CD4-positive, alpha-beta memory T cell (primary cell): ENCODE data around the gene MDN1. TPM values are rescaled to one million over a fixed set of nuclear protein-coding genes. Genes with fewer than 3 reads are reported as not detected.

Source experiments
- CTCF ChIA-PET: fragments of 350-600 bp; sonication (Branson Sonifier 250); formaldehyde crosslinking; loops from one replicate; lab custom pipeline; 2021; ENCODE audit warnings: inconsistent platforms; ENCODE audit not compliant: partially characterized antibody; lab: Charles Lee
- POLR2A ChIA-PET: fragments of 350-600 bp; sonication (Branson Sonifier 250); formaldehyde crosslinking; loops from one replicate; lab custom pipeline; 2021; ENCODE audit not compliant: partially characterized antibody; lab: Charles Lee
- DNase-seq, 5 donors: peaks; one replicate each; pipeline versions ENCODE4 v3.0.0 to v3.0.0-alpha.2; 2020 to 2022; ENCODE audit warnings: mixed read lengths in 1 of 5
- H3K27ac ChIP-seq: one replicate; pipeline ENCODE4 v1.7.0; 2013; ENCODE audit warnings: low read depth, low read length
- H3K27me3 ChIP-seq: 2 replicates; pipeline ENCODE4 v1.7.0; 2013; ENCODE audit warnings: mild to moderate bottlenecking, low read length, moderate library complexity; ENCODE audit not compliant: insufficient read depth
- H3K36me3 ChIP-seq: 2 replicates; pipeline ENCODE4 v1.7.0; 2013; ENCODE audit warnings: mild to moderate bottlenecking, low read length, moderate library complexity; ENCODE audit not compliant: insufficient read depth
- H3K4me1 ChIP-seq: 2 replicates; pipeline ENCODE4 v1.7.0; 2013; ENCODE audit warnings: mild to moderate bottlenecking, low read length, moderate library complexity; ENCODE audit not compliant: insufficient read depth
- H3K4me3 ChIP-seq, 2 donors: one replicate each; pipeline ENCODE4 v1.7.0; 2013; ENCODE audit warnings: low read length in 2 of 2, mild to moderate bottlenecking in 1 of 2
- H3K9me3 ChIP-seq, 2 donors: one replicate each; pipeline ENCODE4 v1.7.0; 2013; ENCODE audit warnings: low read length in 2 of 2, control low read depth in 1 of 2; ENCODE audit not compliant: control insufficient read depth in 1 of 2
- H3K27ac Mint-ChIP-seq, 7 donors: one replicate each; pipeline ENCODE4 v1.8.0; 2020 to 2021; ENCODE audit warnings: mixed read lengths in 7 of 7, mild to moderate bottlenecking in 6 of 7, inconsistent platforms in 3 of 7, moderate library complexity in 3 of 7
- H3K27me3 Mint-ChIP-seq, 2 donors: one replicate each; pipeline ENCODE4 v1.8.0; 2020 to 2021; ENCODE audit warnings: mixed read lengths in 2 of 2
- H3K36me3 Mint-ChIP-seq, 2 donors: one replicate each; pipeline ENCODE4 v1.8.0; 2020 to 2021; ENCODE audit warnings: mixed read lengths in 2 of 2, inconsistent platforms in 1 of 2, mild to moderate bottlenecking in 1 of 2
- H3K4me1 Mint-ChIP-seq, 4 donors: one replicate each; pipeline ENCODE4 v1.8.0; 2020 to 2021; ENCODE audit warnings: mixed read lengths in 4 of 4, mild to moderate bottlenecking in 1 of 4
- H3K4me3 Mint-ChIP-seq, 8 donors: one replicate each; pipeline ENCODE4 v1.8.0; 2020 to 2021; ENCODE audit warnings: mixed read lengths in 8 of 8, mild to moderate bottlenecking in 7 of 8, moderate library complexity in 6 of 8, inconsistent platforms in 3 of 8
- H3K9me3 Mint-ChIP-seq, 8 donors: one replicate each; pipeline ENCODE4 v1.8.0; 2020 to 2021; ENCODE audit warnings: mixed read lengths in 8 of 8, mild to moderate bottlenecking in 5 of 8, inconsistent platforms in 3 of 8, moderate library complexity in 1 of 8
- intact Hi-C: fragments of 100-400 bp; cut with micrococcal nuclease; formaldehyde crosslinking; loops from one replicate; pipeline ENCODE4 v1.15.1; 2023
- polyA plus RNA-seq, 2 donors: library from polyadenylated mRNA; unstranded; fragments of 300-500 nt; fragmentation: Illumina TruSeq; gene quantifications; one replicate each; pipeline ENCODE4 v1.2.3, GENCODE V29; 2021
- total RNA-seq, 2 experiments: library from RNA; stranded (reverse); gene quantifications; one replicate each; pipeline ENCODE4 v1.2.3, GENCODE V29; 2021

MDN1 gene
- total and polyA plus RNA-seq, 4 experiments from 2014 or later: 4.1 to 72.2 (median 36.1) TPM

DNA sequence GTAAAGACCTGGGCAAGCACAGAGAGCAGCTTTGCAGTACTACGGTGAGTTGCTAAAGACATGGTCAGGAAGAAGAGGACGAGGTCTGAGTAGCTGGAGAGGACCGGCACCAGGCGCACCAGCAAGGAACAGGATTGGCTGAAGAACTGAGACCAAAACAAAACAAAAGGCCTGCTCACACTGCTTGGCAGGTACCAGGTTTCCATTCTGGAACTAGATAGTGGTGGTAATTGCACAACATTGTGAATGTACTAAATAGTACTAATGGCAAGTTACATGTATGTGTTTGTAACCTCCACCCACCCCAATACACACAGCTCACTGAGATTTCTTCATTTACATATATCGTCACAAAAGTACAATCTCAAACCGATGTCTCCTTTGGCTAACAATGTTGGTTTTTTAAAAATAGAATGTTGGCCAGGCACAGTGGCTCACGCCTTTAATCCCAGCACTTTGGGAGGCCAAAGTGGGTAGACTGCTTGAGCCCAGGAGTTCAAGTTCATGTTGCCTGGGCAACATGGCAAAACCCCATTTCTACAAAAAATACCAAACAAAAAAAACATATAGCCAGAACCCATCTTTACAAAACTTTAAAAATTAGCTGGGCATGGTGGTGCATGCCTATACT is 148.5 kb downstream of the MDN1 start:
- no peak overlapping the region for H3K27ac ChIP-seq
- Mint-ChIP-seq H3K27ac (no peak overlapping the region), H3K9me3 (no peaks in the 10 kb centered on the region), H3K36me3 (peaks cover 52 to 86% of the 10 kb centered on the region in 2 donors), H3K27me3 (no peaks in the 10 kb centered on the region), H3K4me3 (no peak overlapping the region), H3K4me1 (no peaks in the 10 kb centered on the region)
- DNase-seq: no peak
- H3K36me3 ChIP-seq: peaks cover 73% of the 10 kb centered on the region
- no peaks in the 10 kb centered on the region for H3K4me1 ChIP-seq
- no peaks in the 10 kb centered on the region for H3K27me3 ChIP-seq
- intact Hi-C loops: no loop called here
- no peak overlapping the region for H3K4me3 ChIP-seq
- CTCF ChIA-PET: interaction anchor here (1.2 kb wide), 1 partner anchor 239 kb away, joined by 3 read pairs; no protein-coding TSS in a partner anchor
- H3K9me3 ChIP-seq: no peaks in the 10 kb centered on the region
- POLR2A ChIA-PET: no interaction called here

GRCh38 chr6:89669002-89669401 is 150.6 kb downstream of the MDN1 start:
- intact Hi-C loops: no loop called here
- POLR2A ChIA-PET: no interaction called here
- peaks cover 46 to 75% of the 10 kb centered on the region in 2 donors for H3K36me3 Mint-ChIP-seq

GRCh38 chr6:89667872-89668556 is 151.6 kb downstream of the MDN1 start:
- ChIA-PET CTCF (no interaction called here), POLR2A (no interaction called here)
- intact Hi-C loops: no loop called here
- Histone ChIP-seq H3K27me3 (no peaks in the 10 kb centered on the region), H3K27ac (no peak overlapping the region), H3K4me3 (no peak overlapping the region), H3K4me1 (no peaks in the 10 kb centered on the region), H3K9me3 (no peaks in the 10 kb centered on the region), H3K36me3 (peaks cover 50% of the 10 kb centered on the region)
- Mint-ChIP-seq H3K27ac (peak overlapping the region in 6 of 7 donors; percentile 4 to 70 (median 30)), H3K4me3 (no peak overlapping the region), H3K9me3 (no peaks in the 10 kb centered on the region), H3K27me3 (no peaks in the 10 kb centered on the region), H3K36me3 (peaks cover 51 to 79% of the 10 kb centered on the region in 2 donors), H3K4me1 (no peaks in the 10 kb centered on the region)
- no peak for DNase-seq

More at GRCh38 chr6:89669002-89669401, 150.6 kb downstream of the MDN1 start:
- no peak for DNase-seq
- Histone ChIP-seq H3K27me3 (no peaks in the 10 kb centered on the region), H3K4me3 (no peak overlapping the region), H3K4me1 (no peaks in the 10 kb centered on the region), H3K9me3 (no peaks in the 10 kb centered on the region), H3K27ac (no peak overlapping the region), H3K36me3 (peaks cover 52% of the 10 kb centered on the region)
- Mint-ChIP-seq H3K27me3 (no peaks in the 10 kb centered on the region), H3K4me3 (no peak overlapping the region), H3K9me3 (no peaks in the 10 kb centered on the region), H3K4me1 (no peaks in the 10 kb centered on the region), H3K27ac (no peak overlapping the region)
- CTCF ChIA-PET: no interaction called here

- Mint-ChIP-seq H3K4me1 (no peaks in the 10 kb centered on the region), H3K36me3 (peaks cover 53 to 70% of the 10 kb centered on the region in 2 donors), H3K27ac (peak overlapping the region in 2 of 7 donors; percentile 8 to 12), H3K4me3 (no peak overlapping the region), H3K27me3 (no peaks in the 10 kb centered on the region), H3K9me3 (peaks cover 0 to 2% (median 0%) of the 10 kb centered on the region in 8 donors)
- ChIA-PET POLR2A (no interaction called here), CTCF (interaction anchor here (1.2 kb wide), 1 partner anchor 231 kb away, joined by 4 read pairs; no protein-coding TSS in a partner anchor)
- no peaks in the 10 kb centered on the region for H3K4me1 ChIP-seq
- no peak overlapping the region for H3K4me3 ChIP-seq
- no peak overlapping the region for H3K27ac ChIP-seq
- peaks cover 55% of the 10 kb centered on the region for H3K36me3 ChIP-seq
- no peak for DNase-seq
- no peaks in the 10 kb centered on the region for H3K9me3 ChIP-seq
- intact Hi-C loops: no loop called here
- H3K27me3 ChIP-seq: no peaks in the 10 kb centered on the region
These were observed 156.9 kb downstream of the MDN1 start for GRCh38 chr6:89662659-89663223.

GRCh38 chr6:89661559-89661958 is 158.0 kb downstream of the MDN1 start:
- ChIA-PET POLR2A (no interaction called here), CTCF (interaction anchor here (1.2 kb wide), 1 partner anchor 229 kb away, joined by 4 read pairs; no protein-coding TSS in a partner anchor)
- H3K27ac Mint-ChIP-seq: peak overlapping the region in 1 of 7 donors; percentile 75
- H3K4me3 Mint-ChIP-seq: peak overlapping the region in 1 of 8 donors; percentile 52
- H3K9me3 Mint-ChIP-seq: peaks cover 0 to 2% (median 0%) of the 10 kb centered on the region in 8 donors
- intact Hi-C loops: no loop called here
- H3K27ac ChIP-seq: no peak overlapping the region
- no peaks in the 10 kb centered on the region for H3K4me1 ChIP-seq
- H3K27me3 ChIP-seq: no peaks in the 10 kb centered on the region
- no peak overlapping the region for H3K4me3 ChIP-seq
- H3K36me3 ChIP-seq: peaks cover 57% of the 10 kb centered on the region
- H3K36me3 Mint-ChIP-seq: peaks cover 57 to 72% of the 10 kb centered on the region in 2 donors
- no peak for DNase-seq
- no peaks in the 10 kb centered on the region for H3K4me1 Mint-ChIP-seq
- no peaks in the 10 kb centered on the region for H3K27me3 Mint-ChIP-seq
- H3K9me3 ChIP-seq: no peaks in the 10 kb centered on the region

- Mint-ChIP-seq H3K9me3 (peaks cover 0 to 2% (median 0%) of the 10 kb centered on the region in 8 donors), H3K27ac (peak overlapping the region in 1 of 7 donors; percentile 48), H3K27me3 (no peaks in the 10 kb centered on the region), H3K36me3 (peaks cover 58 to 74% of the 10 kb centered on the region in 2 donors), H3K4me3 (no peak overlapping the region), H3K4me1 (no peaks in the 10 kb centered on the region)
- H3K36me3 ChIP-seq: peaks cover 61% of the 10 kb centered on the region
- no peaks in the 10 kb centered on the region for H3K9me3 ChIP-seq
- no peak for DNase-seq
- CTCF ChIA-PET: no interaction called here
- no peak overlapping the region for H3K27ac ChIP-seq
- H3K27me3 ChIP-seq: no peaks in the 10 kb centered on the region
- H3K4me3 ChIP-seq: no peak overlapping the region
- no peaks in the 10 kb centered on the region for H3K4me1 ChIP-seq
- intact Hi-C loops: no loop called here
- POLR2A ChIA-PET: no interaction called here
These were observed 158.6 kb downstream of the MDN1 start for GRCh38 chr6:89660981-89661380.
